PC-3 (cell line): ENCODE results near the gene CPVL. TPM values are rescaled to one million over a fixed set of nuclear protein-coding genes. Genes with fewer than 3 reads are reported as not detected.

Experiments used
- ATAC-seq: fragments of 200-7000 bp; cut with Tn5 transposase; 2 replicates; pipeline ENCODE4 v1.9.1; 2020; ENCODE audit warnings: mild to moderate bottlenecking, moderate library complexity
- BruUV-seq: library from RNA; stranded (reverse); fragments of 400-500 nt; replicated peaks from 2 replicates; lab custom pipeline; 2021; lab: Mats Ljungman, UMichigan
- CTCF ChIA-PET: fragments of 300-600 bp; sonication (Branson Sonifier 250); formaldehyde crosslinking; loops from one replicate; lab custom pipeline; 2022; ENCODE audit warnings: antibody characterized with exemption; lab: Charles Lee
- POLR2A ChIA-PET: fragments of 300-600 bp; sonication (Branson Sonifier 250); formaldehyde crosslinking; loops from one replicate; lab custom pipeline; 2022; ENCODE audit warnings: antibody characterized with exemption; ENCODE audit not compliant: unreplicated experiment; lab: Charles Lee
- DNase-seq: peaks from one replicate; pipeline ENCODE4 v3.0.0-alpha.2; 2015
- H2AFZ ChIP-seq: fragments of 300-600 bp; sonication (generic); 2 replicates; pipeline ENCODE4 v1.6.0; 2016; ENCODE audit warnings: antibody characterized with exemption, low read length
- H3F3A ChIP-seq: fragments of 300-600 bp; sonication (generic); one replicate; pipeline ENCODE4 v1.6.0; 2017; ENCODE audit warnings: antibody characterized with exemption, low read length, control low read depth, mild to moderate bottlenecking; ENCODE audit not compliant: unreplicated experiment
- H3K27ac ChIP-seq: fragments of 300-600 bp; sonication (generic); 2 replicates; pipeline ENCODE4 v1.5.1; 2016; ENCODE audit warnings: mild to moderate bottlenecking, low read length
- H3K27me3 ChIP-seq: fragments of 300-600 bp; sonication (generic); 2 replicates; pipeline ENCODE4 v1.6.1; 2016; ENCODE audit warnings: low read length, mixed read lengths
- H3K36me3 ChIP-seq: fragments of 300-600 bp; sonication (generic); 2 replicates; pipeline ENCODE4 v1.6.1; 2016; ENCODE audit warnings: low read depth, mixed run types, low read length, mixed read lengths
- H3K4me1 ChIP-seq: fragments of 300-600 bp; sonication (generic); 2 replicates; pipeline ENCODE4 v1.5.1; 2016; ENCODE audit warnings: low read length; ENCODE audit not compliant: insufficient read depth
- H3K4me2 ChIP-seq: fragments of 300-600 bp; sonication (generic); 2 replicates; pipeline ENCODE4 v1.6.0; 2016; ENCODE audit warnings: low read length
- H3K4me3 ChIP-seq: fragments of 300-600 bp; sonication (generic); 2 replicates; pipeline ENCODE4 v1.5.1; 2016; ENCODE audit warnings: mild to moderate bottlenecking, low read length, mixed read lengths
- H3K79me2 ChIP-seq: fragments of 300-600 bp; sonication (generic); 2 replicates; pipeline ENCODE4 v1.6.1; 2017; ENCODE audit warnings: low read length, mixed read lengths
- H3K9ac ChIP-seq: fragments of 300-600 bp; sonication (generic); 2 replicates; pipeline ENCODE4 v1.6.0; 2016; ENCODE audit warnings: mild to moderate bottlenecking, low read length
- H3K9me2 ChIP-seq: fragments of 300-600 bp; sonication (generic); replicated peaks from 2 replicates; pipeline ENCODE4 v1.6.1; 2016; ENCODE audit warnings: mixed run types, low read length, mixed read lengths
- H3K9me3 ChIP-seq: fragments of 300-600 bp; sonication (generic); 2 replicates; pipeline ENCODE4 v1.6.1; 2016; ENCODE audit warnings: low read length, mixed read lengths
- H4K20me1 ChIP-seq: fragments of 300-600 bp; sonication (generic); 2 replicates; pipeline ENCODE4 v1.6.1; 2016; ENCODE audit warnings: low read length, mixed read lengths
- CTCF ChIP-seq: fragments of 300-600 bp; sonication (generic); conservative IDR thresholded peaks from 2 replicates; pipeline ENCODE4 v1.5.1; 2017; ENCODE audit warnings: antibody characterized with exemption, low read depth, mild to moderate bottlenecking, low read length
- EZH2 ChIP-seq: fragments of 300-600 bp; sonication (generic); IDR thresholded peaks from one replicate; pipeline ENCODE4 v1.6.1; 2017; ENCODE audit warnings: antibody characterized with exemption, mild to moderate bottlenecking, low read length; ENCODE audit not compliant: unreplicated experiment
- EZH2phosphoT487 ChIP-seq: fragments of 300-600 bp; sonication (generic); IDR thresholded peaks from 2 replicates; pipeline ENCODE4 v1.6.1; 2018; ENCODE audit warnings: mild to moderate bottlenecking, antibody characterized with exemption, low read length, borderline replicate concordance
- intact Hi-C: fragments of 100-400 bp; cut with micrococcal nuclease; formaldehyde crosslinking; loops from 2 replicates; pipeline ENCODE4 v1.9.0; 2023
- total RNA-seq: library from RNA; depleted of rRNA; stranded (reverse); fragments of >200 nt; gene quantifications from 2 replicates; pipeline ENCODE4 v1.2.3, GENCODE V29; 2014

Gene CPVL
- total RNA-seq, 1 experiment from 2014 or later = 14.7 TPM

GRCh38 chr7:29131678-29132077 lies 14.7 kb downstream of the CPVL start:
- Histone ChIP-seq H3K4me3 (no peak overlapping the region), H3K79me2 (no peaks in the 10 kb centered on the region), H3K27me3 (no peaks in the 10 kb centered on the region), H2AFZ (no peak overlapping the region), H3K9me3 (no peaks in the 10 kb centered on the region), H3K4me1 (no peaks in the 10 kb centered on the region), H3K9ac (no peak overlapping the region), H3F3A (no peaks in the 10 kb centered on the region), H4K20me1 (no peaks in the 10 kb centered on the region), H3K9me2 (no peaks in the 10 kb centered on the region), H3K4me2 (no peak overlapping the region), H3K27ac (no peak overlapping the region), H3K36me3 (no peaks in the 10 kb centered on the region)
- TF ChIP-seq EZH2phosphoT487 = no peak
- TF ChIP-seq EZH2 = no peak
- TF ChIP-seq CTCF = no peak
- intact Hi-C loops = no loop called here
- ATAC-seq (no peak), DNase-seq (no peak)
- CTCF ChIA-PET = no interaction called here
- POLR2A ChIA-PET = no interaction called here
- BruUV-seq = no TSS peak

GRCh38 chr7:29130096-29130495 lies 16.2 kb downstream of the CPVL start:
- no peak for ATAC-seq
- H3K4me2 ChIP-seq = no peak overlapping the region
- BruUV-seq = no TSS peak
- H2AFZ ChIP-seq = no peak overlapping the region
- ChIA-PET CTCF (no interaction called here), POLR2A (no interaction called here)
- H4K20me1 ChIP-seq = no peaks in the 10 kb centered on the region
- no peaks in the 10 kb centered on the region for H3F3A ChIP-seq
- no peak for DNase-seq
- no peaks in the 10 kb centered on the region for H3K9me2 ChIP-seq
- H3K79me2 ChIP-seq = no peaks in the 10 kb centered on the region
- H3K27me3 ChIP-seq = no peaks in the 10 kb centered on the region
- no peaks in the 10 kb centered on the region for H3K36me3 ChIP-seq
- no peak overlapping the region for H3K27ac ChIP-seq
- no peak overlapping the region for H3K4me3 ChIP-seq
- no peak overlapping the region for H3K9ac ChIP-seq
- H3K4me1 ChIP-seq = no peaks in the 10 kb centered on the region
- intact Hi-C loops = no loop called here
- TF ChIP-seq EZH2 (no peak), CTCF (no peak), EZH2phosphoT487 (no peak)
- H3K9me3 ChIP-seq = no peaks in the 10 kb centered on the region

GRCh38 chr7:29127527-29127926 lies 18.8 kb downstream of the CPVL start:
- ChIA-PET CTCF (no interaction called here), POLR2A (no interaction called here)
- H3F3A ChIP-seq = no peaks in the 10 kb centered on the region
- no peak for TF ChIP-seq EZH2
- no peak for TF ChIP-seq CTCF
- no peak for TF ChIP-seq EZH2phosphoT487
- H4K20me1 ChIP-seq = no peaks in the 10 kb centered on the region
- H3K27ac ChIP-seq = no peak overlapping the region
- H3K4me1 ChIP-seq = 0 out of 2 replicates have a peak, but pooled peaks cover 4% of the 10 kb centered on the region
- no peak overlapping the region for H3K4me3 ChIP-seq
- intact Hi-C loops = no loop called here
- no peaks in the 10 kb centered on the region for H3K9me3 ChIP-seq
- H3K36me3 ChIP-seq = no peaks in the 10 kb centered on the region
- no peak overlapping the region for H2AFZ ChIP-seq
- no peak overlapping the region for H3K9ac ChIP-seq
- BruUV-seq = no TSS peak
- no peaks in the 10 kb centered on the region for H3K27me3 ChIP-seq
- no peaks in the 10 kb centered on the region for H3K79me2 ChIP-seq
- DNase-seq (no peak), ATAC-seq (no peak)
- H3K9me2 ChIP-seq = no peaks in the 10 kb centered on the region
- no peak overlapping the region for H3K4me2 ChIP-seq
